DMS53 treated with DMSO at 0.1 percent for 48 hours (cell line): Measurements from ENCODE around the gene DCPS.
"Not testable (repeated sequence)": the region's sequence is repeated elsewhere in the genome, so short reads cannot be mapped to it uniquely, and the experiment has no call there.

Source experiments
- DNase-seq: peaks from one replicate; lab custom pipeline; 2025; ENCODE audit not compliant: unreplicated experiment; lab: John Stamatoyannopoulos, UW

Gene DCPS

GRCh38 chr11:126343051-126343450 lies 39.2 kb downstream of the DCPS start:
- no peak for DNase-seq

GRCh38 chr11:126344141-126345080 lies 40.6 kb downstream of the DCPS start:
- no peak for DNase-seq

DNA sequence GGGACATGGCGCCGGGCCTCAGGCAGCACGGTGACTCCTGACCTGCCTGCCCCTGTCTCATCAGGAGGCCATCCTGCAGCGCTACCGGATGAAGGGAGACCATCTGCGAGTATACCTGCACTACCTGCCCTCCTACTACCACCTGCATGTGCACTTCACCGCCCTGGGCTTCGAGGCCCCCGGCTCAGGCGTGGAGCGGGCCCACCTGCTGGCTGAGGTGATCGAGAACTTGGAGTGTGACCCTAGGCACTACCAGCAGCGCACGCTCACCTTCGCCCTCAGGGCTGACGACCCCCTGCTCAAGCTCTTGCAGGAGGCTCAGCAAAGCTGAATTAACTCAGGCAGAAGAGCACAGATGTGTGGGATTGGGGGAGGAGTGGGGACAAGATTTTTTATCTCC lies 41.4 kb downstream of the DCPS start:
- no peak for DNase-seq

- no peak for DNase-seq
Measured at GRCh38 chr11:126345759-126346585, 42.1 kb downstream of the DCPS start.

DNA sequence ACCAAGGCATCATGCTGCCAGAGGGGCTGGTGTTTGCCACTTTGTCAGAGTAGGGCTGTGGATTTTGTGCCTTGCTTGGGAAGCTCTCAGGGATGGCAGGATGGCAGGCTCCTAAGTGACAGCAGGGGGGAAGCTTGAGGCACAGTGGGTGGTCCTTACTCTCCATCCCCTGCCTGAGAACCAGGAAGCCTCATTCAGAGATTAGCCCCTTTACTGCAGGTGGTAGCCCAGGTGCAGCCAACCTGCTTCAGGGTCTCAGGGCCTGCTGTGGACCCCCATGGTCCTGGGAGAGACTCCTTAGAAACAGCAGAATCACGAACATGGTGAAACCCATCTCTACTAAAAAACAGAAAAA lies 42.7 kb downstream of the DCPS start:
- DNase-seq, result no peak

- DNase-seq, result not testable (repeated sequence)
Measured at GRCh38 chr11:126346946-126347345, 43.1 kb downstream of the DCPS start.

DNA sequence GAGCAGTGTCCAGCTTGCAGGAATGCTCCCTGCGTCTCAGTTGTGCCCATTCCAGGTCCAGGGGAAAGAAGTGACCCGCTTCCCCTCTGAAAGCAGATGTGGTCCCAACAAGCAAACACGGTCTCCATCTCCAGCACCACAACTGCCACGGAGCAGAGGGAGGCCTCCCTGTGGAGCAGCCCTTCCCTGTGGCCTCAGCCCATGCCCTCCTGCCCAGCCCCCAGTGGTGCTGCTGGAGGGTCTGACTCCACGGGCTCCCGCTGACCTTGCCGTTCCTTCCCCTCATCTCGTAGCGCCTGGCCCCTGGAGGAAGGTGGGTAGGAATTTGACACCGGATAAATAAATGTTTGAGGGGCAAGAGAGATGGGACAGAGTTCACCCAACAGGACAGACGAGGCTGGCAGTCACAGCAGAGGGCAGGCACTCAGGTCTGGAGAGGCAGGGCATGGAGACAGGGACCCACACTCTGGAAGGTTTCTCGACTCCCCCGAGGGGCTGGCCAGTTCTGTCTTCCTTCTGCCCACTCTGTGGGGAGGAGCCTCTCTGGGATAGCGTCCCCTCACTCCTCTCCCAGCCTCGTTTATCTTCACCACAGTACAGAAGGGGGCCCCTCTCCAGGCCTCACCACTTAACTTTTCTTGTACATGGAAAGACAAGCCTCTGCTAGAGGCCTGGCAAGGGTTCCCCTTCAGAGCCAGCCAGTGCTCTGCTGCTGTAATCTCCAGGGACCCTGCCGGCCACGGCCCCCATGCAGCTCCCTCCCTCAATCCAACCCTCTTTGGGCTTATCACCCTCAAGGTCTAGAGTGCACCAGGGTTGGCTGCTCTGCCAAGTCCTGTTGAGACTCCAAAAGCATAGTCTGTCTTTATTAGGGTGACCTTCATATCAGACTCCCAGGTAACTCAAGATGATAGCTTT lies 44.1 kb downstream of the DCPS start:
- no peak for DNase-seq

DNA sequence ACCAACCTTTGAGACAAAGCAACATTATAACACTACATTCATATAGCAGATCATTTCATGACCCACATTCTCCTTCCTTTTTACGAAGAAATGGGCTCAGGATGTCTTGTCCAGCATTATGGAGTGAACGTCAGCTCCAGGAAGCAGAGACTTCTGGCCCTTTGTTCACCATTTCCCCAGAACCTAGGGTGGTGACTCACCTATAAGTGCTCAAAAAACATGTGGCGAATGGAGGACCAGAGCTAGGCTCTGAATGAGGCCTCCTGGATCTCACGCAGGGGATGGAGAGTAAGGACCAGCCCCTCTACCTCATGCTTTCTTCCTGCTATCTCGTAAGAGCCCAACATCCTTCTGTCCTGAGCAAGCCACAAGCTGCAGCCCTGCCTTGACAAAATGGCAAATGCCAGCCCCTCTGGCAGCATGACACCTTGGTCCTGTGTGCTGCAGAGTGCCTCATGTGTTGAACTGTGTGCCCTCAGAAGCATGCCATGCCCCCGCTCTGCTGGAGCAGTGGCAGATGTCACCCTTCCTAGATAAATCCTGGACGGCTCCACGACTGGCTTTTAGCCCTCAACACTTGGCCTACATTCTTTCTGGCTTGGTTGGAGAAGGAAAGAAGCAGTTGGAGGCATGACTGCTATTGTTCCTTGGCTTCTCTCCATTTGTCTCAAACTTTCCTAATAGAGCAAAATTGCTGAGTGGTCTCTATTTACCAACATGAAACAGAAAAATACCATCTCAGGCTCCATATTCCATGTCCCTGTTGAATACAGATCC lies 45.1 kb downstream of the DCPS start:
- no peak for DNase-seq

- no peak for DNase-seq
Measured at GRCh38 chr11:126350836-126351235, 47.0 kb downstream of the DCPS start.

DNA sequence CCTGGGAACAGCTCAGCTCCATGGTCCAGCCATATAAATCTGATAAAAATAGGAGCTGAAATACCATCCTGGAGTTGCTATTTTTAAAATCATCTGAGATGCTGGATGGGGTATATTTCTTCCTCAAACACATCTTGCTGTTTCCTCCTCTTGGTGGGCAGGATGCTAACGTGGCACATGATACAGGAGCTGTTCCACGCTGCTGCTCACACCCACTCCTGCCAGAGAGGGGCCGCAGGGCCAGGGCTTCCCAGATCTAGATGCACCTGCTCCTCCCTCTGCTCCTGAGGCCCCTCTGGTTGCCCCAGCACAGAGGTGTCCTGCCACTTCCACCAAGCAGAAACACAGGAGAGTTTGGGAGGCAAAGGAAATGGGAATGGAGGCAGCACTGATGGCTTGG lies 48.3 kb downstream of the DCPS start:
- no peak for DNase-seq

DNA sequence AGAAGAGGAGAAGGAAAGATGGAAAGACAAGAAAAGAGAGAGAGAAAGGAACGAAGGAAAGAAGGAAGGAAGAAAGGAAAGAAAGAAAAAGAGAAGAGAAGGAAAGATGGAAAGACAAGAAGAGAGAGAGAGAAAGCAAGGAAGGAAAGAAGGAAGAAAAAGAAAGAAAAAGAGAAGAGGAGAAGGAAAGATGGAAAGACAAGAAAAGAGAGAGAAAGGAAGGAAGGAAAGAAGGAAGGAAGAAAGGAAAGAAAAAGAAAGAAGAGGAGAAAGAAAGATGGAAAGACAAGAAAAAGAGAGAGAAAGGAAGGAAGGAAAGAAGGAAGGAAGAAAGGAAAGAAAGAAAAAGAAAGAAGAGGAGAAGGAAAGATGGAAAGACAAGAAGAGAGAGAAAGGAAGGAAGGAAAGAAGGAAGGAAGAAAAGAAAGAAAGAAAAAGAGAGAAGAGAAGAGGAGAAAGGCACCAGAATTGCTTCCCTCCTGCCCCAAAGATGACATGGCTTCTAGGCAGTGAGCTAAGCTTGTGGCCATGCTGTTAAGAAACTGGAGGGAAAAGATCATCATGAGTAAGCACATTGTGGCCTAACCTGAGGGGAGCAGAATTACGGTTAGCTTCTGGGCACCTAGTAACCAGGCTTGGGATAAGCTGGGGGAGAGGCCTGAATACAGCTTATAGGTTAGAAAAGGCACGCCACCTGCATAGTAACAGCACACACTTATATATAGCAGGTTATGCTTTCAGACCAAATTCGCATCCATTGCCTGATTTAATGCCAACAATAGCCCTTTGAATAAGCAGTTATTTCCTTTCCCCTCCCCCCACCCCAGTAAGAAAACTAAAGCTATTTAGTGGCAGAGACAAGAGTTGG lies 49.3 kb downstream of the DCPS start:
- no peak for DNase-seq

GRCh38 chr11:126354631-126355323 lies 50.9 kb downstream of the DCPS start:
- DNase-seq, result no peak

DNA sequence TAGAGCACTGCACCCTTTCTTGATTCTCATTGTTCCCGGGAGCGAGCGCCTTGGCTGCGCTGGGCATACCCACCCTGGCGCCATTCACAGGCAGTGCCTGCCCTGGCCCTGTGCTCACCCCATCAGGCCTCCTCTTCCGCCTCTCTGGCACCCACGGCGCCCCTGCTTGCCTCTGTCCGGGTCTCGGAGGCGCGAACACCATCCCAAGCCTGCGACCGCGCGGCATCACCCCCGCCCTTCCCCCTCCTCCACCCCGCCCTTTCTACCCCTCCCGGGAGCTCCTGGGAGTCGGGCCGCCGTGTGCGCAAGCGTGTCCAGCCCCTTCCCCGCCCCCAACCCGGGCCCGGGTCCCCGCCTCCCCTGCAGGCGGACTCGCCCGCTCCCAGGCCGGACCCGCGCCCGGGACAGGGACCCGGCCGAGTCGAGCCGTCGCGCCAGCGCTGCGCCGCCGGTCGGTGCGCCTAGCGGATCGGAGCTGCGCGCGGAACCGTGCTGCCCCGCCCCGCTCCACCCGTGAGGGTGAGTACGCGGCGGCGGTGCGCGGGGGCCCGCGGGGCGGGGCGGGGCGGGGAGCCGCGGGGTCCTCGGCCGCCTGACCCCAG lies 51.6 kb downstream of the DCPS start, which contains the start of gene ST3GAL4:
TSS of gene ST3GAL4 (plus strand) at position 363 of the 602 bp plus-strand sequence. CDS start 50,470 bp downstream, outside the sequence.
- peak; percentile 25 for DNase-seq

- DNase-seq, result no peak
Measured at GRCh38 chr11:126355926-126356897, 52.4 kb downstream of the DCPS start.

DNA sequence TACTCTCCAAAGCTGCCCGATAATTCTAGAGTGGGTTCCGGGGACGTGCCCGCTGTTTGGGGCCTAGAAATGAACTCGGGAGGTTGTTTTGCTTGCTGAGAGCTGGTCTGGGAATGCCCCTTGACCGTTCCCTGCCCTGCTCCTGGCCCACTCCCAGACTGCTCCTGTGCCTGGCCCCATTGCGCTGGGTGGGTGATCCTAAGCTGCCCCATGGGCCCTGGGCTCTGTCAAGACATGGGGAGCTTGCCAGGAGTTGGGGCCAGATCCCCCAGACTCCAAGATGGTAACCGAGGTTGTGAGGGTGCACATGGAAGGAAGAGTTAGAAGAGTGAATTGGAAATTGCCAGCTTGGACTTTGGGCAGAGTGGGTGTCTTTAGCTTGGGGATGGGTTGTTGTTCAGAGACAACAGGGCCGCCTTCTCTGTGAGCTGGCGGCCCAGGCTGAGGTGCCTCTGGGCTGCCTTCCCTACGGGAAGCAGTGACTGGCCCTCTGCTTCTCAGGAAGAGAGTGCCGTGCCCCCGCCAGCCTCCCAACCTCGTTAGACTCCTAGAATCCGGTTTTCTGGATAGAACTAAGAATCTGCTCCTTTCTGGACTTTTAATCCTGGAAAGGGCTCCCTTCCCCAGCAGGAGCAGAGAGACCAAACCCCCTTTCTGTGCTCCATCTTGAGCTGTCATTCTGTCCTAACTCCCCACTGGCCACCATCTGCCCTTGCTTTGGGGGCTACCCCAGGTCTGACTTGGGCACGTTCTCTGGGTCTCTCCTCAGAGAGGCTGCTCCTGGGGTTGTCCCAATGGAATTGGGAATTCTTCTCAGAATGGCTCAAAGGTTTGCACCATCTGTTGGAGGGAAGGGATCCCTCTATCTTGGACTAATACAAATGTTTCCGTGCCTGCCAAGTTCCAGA lies 53.4 kb downstream of the DCPS start:
- no peak for DNase-seq
